ENCODE data around the gene KMT2A.

- TF ChIP-seq POLR2A (IDR thresholded peaks at IDR 0.05): peak; percentile 36 to 74 (median 72)
- TF ChIP-seq, protein P1, sequence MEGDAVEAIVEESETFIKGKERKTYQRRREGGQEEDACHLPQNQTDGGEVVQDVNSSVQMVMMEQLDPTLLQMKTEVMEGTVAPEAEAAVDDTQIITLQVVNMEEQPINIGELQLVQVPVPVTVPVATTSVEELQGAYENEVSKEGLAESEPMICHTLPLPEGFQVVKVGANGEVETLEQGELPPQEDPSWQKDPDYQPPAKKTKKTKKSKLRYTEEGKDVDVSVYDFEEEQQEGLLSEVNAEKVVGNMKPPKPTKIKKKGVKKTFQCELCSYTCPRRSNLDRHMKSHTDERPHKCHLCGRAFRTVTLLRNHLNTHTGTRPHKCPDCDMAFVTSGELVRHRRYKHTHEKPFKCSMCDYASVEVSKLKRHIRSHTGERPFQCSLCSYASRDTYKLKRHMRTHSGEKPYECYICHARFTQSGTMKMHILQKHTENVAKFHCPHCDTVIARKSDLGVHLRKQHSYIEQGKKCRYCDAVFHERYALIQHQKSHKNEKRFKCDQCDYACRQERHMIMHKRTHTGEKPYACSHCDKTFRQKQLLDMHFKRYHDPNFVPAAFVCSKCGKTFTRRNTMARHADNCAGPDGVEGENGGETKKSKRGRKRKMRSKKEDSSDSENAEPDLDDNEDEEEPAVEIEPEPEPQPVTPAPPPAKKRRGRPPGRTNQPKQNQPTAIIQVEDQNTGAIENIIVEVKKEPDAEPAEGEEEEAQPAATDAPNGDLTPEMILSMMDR (IDR thresholded peaks at IDR 0.05): no peak
Observed at GRCh38 chr11:118572061-118572980, 136.0 kb downstream of the KMT2A start, which contains the start of gene ARCN1.
